ENCODE results near the gene CPT1A.

CPT1A gene

GRCh38 chr11:68715456-68716122, 126.1 kb downstream of the CPT1A start:
- in situ Hi-C loops (cut with MboI; ENCODE audit: low sequenced_read_pairs): no loop called here

DNA sequence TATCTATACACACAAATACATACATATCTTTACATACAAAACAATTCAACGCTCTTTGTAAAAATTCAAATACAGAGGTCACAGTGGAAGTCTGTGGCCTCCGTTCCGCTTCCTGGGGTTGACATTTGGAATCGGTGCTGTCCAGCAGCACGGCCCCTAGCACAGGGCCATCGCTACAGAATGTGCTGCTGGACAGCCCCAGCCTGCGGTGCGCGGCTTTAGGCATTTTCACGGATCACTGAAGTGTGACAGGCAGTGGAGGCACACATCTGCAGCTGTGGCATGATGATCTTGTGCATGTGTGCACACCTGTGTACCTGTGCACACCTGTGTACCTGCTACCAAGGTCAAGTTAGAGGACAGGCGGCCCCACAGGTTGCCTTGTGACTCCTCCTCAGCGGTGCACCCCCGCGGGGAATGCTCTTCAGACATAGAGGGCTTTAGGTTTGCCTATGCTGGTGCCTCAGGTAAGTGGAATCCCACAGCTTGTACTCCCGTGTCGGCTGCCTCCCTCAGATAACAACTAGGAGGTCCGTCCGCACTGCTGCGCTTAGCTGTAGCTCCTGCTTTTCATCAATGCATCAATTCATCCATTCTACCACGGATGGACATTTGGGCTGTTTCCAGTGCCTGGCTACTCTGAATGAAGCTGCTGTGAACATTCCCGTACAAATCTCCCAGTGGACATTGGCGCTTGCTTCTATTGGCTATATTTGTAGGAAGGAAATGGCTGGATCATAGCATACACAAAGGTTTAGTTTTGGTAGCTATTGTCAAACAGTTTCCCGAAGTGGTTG, 127.5 kb downstream of the CPT1A start:
- in situ Hi-C loops (cut with MboI; ENCODE audit: low sequenced_read_pairs): no loop called here

GRCh38 chr11:68711114-68711513, 130.6 kb downstream of the CPT1A start:
- in situ Hi-C loops (cut with MboI; ENCODE audit: low sequenced_read_pairs): no loop called here

DNA sequence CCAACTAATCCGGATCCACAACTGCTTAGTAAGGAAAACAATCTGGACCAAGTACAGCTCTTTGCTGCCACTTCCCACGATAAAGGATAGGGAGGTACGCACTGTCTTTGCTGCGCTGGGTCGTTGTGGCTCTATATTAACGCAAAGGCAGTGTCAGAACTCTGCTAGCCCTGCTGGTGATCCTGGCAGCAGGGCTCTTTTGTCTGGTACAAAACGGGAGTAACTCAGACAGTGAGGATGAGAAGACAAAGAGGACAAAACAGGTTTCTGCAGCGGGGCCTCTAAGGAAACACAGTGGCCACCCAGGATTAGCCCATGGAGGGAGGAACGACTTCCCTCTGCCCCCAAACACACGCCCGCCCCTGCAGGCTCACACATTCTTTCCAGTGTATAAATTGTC, 131.3 kb downstream of the CPT1A start:
- in situ Hi-C loops (cut with MboI; ENCODE audit: low sequenced_read_pairs): no loop called here

- in situ Hi-C loops (cut with MboI; ENCODE audit: low sequenced_read_pairs): no loop called here
Observed at GRCh38 chr11:68709062-68709461, 132.7 kb downstream of the CPT1A start.

DNA sequence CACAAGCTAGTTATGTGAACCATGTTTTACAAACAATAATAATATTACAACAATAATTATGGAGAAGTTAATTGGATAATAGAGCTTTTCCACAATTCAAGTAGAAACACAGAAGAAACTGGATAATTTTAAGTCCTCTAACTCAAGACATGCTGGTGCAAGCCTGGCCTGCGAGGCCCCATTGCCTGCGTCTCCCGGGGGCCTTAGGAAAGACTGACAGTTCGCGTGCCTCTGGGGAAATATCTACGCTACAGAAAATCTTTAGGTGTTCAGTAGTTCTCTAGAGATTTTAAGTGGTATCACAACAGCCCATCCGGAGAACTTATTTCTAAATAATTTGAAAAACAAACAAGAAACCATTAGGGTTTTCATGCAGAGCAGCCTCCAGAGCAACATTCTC, 134.2 kb downstream of the CPT1A start:
- in situ Hi-C loops (cut with MboI; ENCODE audit: low sequenced_read_pairs): no loop called here

- in situ Hi-C loops (cut with MboI; ENCODE audit: low sequenced_read_pairs): no loop called here
Observed at GRCh38 chr11:68704887-68705286, 136.8 kb downstream of the CPT1A start.

Measured in HL-60/S4 treated with retinoic acid at 250 ng/mL for 4 days and 3 days (cell line).